GM19468 (cell line): ENCODE measurements around the gene OSGEP.
A peak's percentile ranks its signal among the peaks of the same experiment; 100 is the strongest.
"Not testable (repeated sequence)": the region's sequence is repeated elsewhere in the genome, so short reads cannot be mapped to it uniquely, and the experiment has no call there.

Experiments used
- ATAC-seq: cut with Tn5 transposase; IDR thresholded peaks from one replicate; pipeline ENCODE4 v1.9.1; 2021; ENCODE audit warnings: mild to moderate bottlenecking, moderate library complexity, moderate number of reproducible peaks; ENCODE audit not compliant: unreplicated experiment; ENCODE audit errors: extremely low read depth

The OSGEP gene

GRCh38 chr14:20470603-20470901 is 15.9 kb upstream of the OSGEP start:
- no peak for ATAC-seq

- ATAC-seq, result no peak
These were observed 15.4 kb upstream of the OSGEP start for GRCh38 chr14:20469890-20470602.

GRCh38 chr14:20469242-20469889 is 14.8 kb upstream of the OSGEP start, which contains the start of gene PNP:
Gene PNP, plus strand, starts transcription at chr14:20469406. Its CDS starts 119 bp downstream, at chr14:20469525.
- ATAC-seq, result peak; percentile 82

GRCh38 chr14:20468764-20469241 is 14.2 kb upstream of the OSGEP start:
- ATAC-seq, result no peak

GRCh38 chr14:20461225-20462141 is 6.9 kb upstream of the OSGEP start, which contains the start of gene PIP4P1:
Gene PIP4P1, minus strand, starts transcription at chr14:20461434. Its CDS starts 109 bp downstream, at chr14:20461325.
- ATAC-seq, result peak; percentile 96

- ATAC-seq, result no peak
These were observed 6.0 kb upstream of the OSGEP start for GRCh38 chr14:20460458-20461224.

- no peak for ATAC-seq
These were observed 3.6 kb upstream of the OSGEP start for GRCh38 chr14:20458031-20458789.

GRCh38 chr14:20456971-20457370 is 2.4 kb upstream of the OSGEP start:
- no peak for ATAC-seq

GRCh38 chr14:20455355-20456300 is 1.0 kb upstream of the OSGEP start:
- ATAC-seq, result peak; percentile 5

GRCh38 chr14:20452831-20453230 is 1.8 kb downstream of the OSGEP start:
- not testable (repeated sequence) for ATAC-seq

GRCh38 chr14:20446889-20447288 is 7.7 kb downstream of the OSGEP start:
- ATAC-seq, result no peak

GRCh38 chr14:20443650-20444049 is 11.0 kb downstream of the OSGEP start:
- not testable (repeated sequence) for ATAC-seq

GRCh38 chr14:20441461-20441860 is 13.2 kb downstream of the OSGEP start:
- no peak for ATAC-seq

- no peak for ATAC-seq
These were observed 13.7 kb downstream of the OSGEP start for GRCh38 chr14:20440882-20441281.

GRCh38 chr14:20440465-20440864 is 14.1 kb downstream of the OSGEP start:
- no peak for ATAC-seq

- no peak for ATAC-seq
These were observed 15.9 kb downstream of the OSGEP start for GRCh38 chr14:20438664-20439063.

GRCh38 chr14:20436363-20436755 is 18.3 kb downstream of the OSGEP start:
- ATAC-seq, result no peak
